NCI-H2196 treated with DMSO at 0.1 percent for 48 hours (cell line): ENCODE measurements around the gene RPS3A.
"Not testable (repeated sequence)": the region's sequence is repeated elsewhere in the genome, so short reads cannot be mapped to it uniquely, and the experiment has no call there.

ENCODE experiments used
- DNase-seq: peaks from one replicate; lab custom pipeline; 2025; ENCODE audit not compliant: unreplicated experiment; lab: John Stamatoyannopoulos, UW

Gene RPS3A

GRCh38 chr4:151099229-151099975, at the start of gene RPS3A:
TSS of gene RPS3A (plus strand) at chr4:151099628. CDS start at chr4:151099653, 25 bp downstream.
- peak; percentile 71 for DNase-seq

DNA sequence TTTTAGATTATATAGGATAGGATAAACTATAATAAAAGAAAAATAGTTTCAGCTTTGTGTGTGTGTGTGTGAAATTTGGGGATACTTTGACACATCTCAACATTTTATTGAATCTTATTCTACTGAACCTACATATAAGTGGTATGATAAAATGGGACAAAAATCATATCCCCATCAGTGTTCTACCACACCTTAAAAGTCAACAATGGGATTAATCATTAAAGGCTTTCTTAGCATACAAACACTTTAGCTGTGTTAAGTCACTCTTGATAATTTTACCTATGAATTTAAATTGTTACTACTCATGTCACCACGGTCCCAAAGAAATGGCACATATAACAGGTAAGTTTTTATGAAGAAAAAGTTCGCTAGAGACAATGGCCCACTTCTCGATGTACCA, 46.6 kb upstream of the RPS3A start:
- DNase-seq, result no peak

DNA sequence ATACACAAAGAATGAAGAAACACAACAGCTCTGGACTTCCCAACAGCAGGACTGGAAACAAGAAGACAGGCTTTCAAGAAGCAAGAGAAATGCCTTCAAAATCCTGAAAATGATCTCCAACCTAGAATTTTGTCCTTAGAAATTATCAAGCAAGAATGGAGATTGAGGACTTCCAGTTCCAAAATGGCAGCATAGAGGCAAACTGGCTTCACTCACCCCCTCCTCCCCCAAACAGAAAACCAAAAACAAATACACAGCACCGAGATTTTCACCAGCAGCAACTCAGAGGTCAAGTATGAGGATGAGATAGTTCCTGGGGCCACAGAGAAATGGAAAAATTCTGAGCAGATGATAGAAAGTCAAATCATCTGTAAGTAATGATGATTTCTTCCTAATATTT, 43.9 kb upstream of the RPS3A start:
- no peak for DNase-seq

GRCh38 chr4:151063143-151063542, 36.3 kb upstream of the RPS3A start:
- DNase-seq, result not testable (repeated sequence)

GRCh38 chr4:151067316-151067970, 32.0 kb upstream of the RPS3A start:
- DNase-seq, result no peak

GRCh38 chr4:151074416-151074916, 25.0 kb upstream of the RPS3A start:
- no peak for DNase-seq

GRCh38 chr4:151077978-151078377, 21.4 kb upstream of the RPS3A start:
- DNase-seq, result not testable (repeated sequence)

DNA sequence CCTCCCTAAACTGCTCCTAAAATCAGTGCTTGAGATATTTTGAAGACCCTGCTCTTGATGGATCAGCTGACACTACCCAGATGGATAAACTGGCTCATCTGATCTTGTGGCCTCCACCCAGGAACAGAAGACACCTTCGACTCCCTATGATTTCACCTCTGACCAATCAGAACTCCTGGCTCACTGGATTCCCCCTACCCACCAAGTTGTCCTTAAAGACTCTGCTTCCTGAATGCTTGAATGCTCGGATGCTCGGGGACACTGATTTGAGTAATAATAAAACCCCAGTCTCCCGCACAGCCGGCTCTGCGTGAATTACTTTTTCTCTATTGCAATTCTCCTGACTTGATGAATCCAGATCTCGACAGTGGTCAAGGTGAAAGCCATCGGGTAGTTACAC, 12.0 kb upstream of the RPS3A start:
- no peak for DNase-seq

- DNase-seq, result no peak
Observed at GRCh38 chr4:151091047-151091446, 8.4 kb upstream of the RPS3A start.

- DNase-seq, result no peak
Observed at GRCh38 chr4:151092488-151092887, 6.9 kb upstream of the RPS3A start.

- DNase-seq, result no peak
Observed at GRCh38 chr4:151093203-151093602, 6.2 kb upstream of the RPS3A start.

DNA sequence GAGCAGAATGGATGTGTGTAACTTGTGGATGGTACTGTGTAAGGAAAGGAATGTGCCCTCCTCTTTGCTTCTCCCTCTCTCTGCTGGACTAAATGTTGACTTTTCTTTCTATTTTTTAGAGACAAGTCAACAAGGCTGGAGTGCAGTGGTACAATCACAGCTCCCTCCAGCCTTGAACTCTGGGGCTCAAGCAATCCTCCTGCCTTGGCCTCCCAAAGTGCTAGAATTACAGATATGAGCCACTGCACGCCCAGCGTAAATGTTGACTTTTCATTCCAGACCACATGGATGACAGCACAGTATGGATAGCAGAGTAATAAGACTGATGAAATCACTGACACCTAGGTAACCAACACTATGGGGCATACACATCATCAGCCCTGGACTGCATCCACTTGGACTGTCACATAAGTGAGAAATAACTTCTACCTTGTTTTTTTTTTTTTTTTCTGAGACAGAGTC, 5.1 kb upstream of the RPS3A start:
- DNase-seq, result no peak

- DNase-seq, result no peak
Observed at GRCh38 chr4:151095142-151095541, 4.3 kb upstream of the RPS3A start.

DNA sequence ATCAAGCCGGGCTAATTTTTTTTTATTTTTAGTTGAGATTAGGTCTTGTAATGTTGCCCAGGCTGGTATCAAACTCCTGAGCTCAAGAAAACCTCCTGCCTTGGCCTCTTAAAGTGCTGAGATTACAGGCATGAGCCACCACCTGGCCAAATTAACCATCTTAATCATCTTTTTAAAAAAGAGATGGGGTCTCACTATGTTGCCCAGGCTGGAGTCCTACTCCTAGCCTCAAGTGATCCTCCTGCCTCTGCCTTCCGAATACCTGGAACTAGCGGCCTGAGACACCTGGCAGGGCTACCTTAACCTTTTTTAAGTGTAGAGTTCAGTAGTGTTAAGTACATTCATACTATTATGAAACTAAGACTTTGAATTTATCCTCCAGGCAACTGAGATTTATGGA, 1.7 kb upstream of the RPS3A start:
- no peak for DNase-seq

DNA sequence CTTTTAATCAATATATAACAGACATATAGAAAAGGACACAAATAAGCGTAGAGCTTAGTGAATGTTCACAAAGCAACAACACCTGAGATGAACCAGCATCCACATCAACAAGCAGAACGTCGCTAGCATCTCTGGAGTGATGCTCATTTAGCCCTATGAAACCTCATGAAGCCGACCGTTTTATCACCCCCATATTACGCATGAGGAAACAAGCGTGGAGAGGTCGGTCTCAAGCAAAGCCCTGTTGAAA, 524 bp upstream of the RPS3A start:
- DNase-seq, result no peak

GRCh38 chr4:151099976-151100417, 569 bp downstream of the RPS3A start:
- DNase-seq, result no peak

DNA sequence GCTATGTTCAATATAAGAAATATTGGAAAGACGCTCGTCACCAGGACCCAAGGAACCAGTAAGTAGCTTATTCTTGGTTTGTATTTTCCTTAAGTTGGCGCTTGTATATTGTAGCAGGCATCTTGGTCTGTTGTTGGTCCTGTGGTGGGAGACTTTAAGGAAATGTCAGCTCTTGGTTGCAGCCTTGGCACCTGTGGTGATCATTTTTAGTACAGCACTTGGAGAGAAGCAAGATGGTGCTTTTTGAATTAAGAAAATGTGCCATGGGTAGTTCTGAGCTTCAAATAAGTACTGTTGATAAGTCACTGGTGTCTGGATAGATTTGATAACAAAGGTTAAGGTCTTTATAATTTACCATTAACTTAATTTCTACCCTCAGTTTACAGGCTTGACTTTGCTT, 1.1 kb downstream of the RPS3A start:
- no peak for DNase-seq

DNA sequence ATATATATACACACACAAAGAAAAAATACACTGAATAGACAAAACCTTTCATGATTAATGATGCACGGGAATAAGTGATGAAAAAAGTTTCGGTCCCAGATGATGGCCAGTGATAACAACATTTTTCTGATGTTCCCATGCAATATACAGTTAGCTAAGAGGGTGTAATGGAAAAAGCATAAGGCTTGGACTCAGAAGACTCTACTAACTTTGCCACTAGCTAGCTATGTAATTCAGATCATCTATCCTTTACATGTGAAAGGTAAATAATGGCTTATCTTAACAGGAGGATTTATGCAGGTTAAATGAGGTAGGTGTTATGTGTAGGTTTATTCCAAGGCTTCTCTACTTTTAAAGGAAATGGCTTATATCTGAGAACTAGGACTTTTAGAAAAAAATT, 4.3 kb downstream of the RPS3A start:
- DNase-seq, result no peak

DNA sequence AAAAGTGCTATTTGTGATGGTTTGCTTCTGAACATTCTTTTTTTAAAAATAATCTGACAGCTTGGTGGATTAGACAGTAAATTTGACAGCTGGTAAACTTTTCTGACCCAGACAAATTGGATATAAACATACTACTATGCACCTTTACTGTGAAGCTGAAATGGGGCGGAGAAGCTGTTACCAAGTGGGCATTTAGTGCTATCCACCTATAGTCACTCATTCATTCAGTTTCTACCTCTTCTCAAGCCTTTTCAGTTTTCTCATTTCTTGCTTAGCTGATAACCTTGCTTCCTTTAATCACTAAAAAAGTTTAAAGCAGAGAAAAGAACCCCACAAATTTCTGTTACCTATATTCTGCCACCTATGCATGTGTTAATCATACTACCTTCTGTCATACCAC, 5.2 kb downstream of the RPS3A start:
- no peak for DNase-seq

DNA sequence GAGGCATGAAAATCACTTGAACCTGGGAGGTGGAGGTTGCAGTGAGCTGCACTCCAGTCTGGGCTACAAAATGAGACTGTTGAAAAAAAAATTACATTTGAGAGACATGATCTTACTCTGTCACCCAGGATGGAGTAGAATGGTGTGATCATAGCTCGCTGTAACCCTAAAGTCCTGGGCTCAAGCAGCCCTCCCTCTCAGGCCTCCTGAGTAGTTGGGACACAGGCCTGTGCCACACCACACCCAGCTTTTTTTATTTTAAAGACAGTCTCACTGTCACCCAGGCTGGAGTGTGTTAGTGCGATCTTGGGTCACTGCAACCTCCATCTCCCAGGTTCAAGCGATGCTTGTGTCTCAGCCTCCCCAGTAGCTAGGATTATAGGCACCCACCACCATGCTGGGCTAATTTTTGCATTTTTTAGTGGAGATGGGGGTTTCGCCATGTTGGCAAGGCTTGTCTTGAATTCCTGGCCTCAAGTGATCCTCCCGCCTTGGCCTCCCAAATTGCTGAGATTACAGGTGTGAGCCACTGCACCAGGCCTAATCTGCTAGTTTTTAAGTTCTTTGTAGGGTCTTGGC, 6.1 kb downstream of the RPS3A start:
- DNase-seq, result no peak

- DNase-seq, result no peak
Observed at GRCh38 chr4:151107063-151107462, 7.6 kb downstream of the RPS3A start.

- DNase-seq, result no peak
Observed at GRCh38 chr4:151110236-151110635, 10.8 kb downstream of the RPS3A start.
